Stimulated activated CD8-positive, alpha-beta memory T cell treated with anti-CD3 and anti-CD28 coated beads, Interleukin-15, amount 100 ng/mL, for 4 hours (primary cell): Measurements from ENCODE around the gene IMPDH1.
A peak's percentile ranks its signal among the peaks of the same experiment; 100 is the strongest.

Source experiments
- DNase-seq, 2 donors: peaks; one replicate each; pipeline ENCODE4 v3.0.0-alpha.2; 2020; ENCODE audit warnings: low read depth in 2 of 2

IMPDH1 gene

DNA sequence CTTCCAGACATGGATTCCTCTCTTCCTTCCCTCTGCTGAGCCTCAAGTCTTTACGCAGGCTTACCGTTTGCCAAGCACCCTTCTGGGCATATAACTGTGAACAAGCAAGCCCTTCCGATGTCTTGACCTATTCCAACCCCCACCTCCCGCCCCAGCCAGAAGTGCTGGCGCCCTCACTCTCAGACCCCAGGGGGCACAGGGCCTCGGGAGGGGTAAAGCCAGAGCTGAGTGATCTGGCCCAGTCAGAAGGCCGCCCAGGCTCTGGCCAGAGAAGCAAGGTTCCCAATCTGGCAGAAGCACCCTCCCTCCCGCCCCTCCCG, 49.5 kb downstream of the IMPDH1 start:
- no peak for DNase-seq

DNA sequence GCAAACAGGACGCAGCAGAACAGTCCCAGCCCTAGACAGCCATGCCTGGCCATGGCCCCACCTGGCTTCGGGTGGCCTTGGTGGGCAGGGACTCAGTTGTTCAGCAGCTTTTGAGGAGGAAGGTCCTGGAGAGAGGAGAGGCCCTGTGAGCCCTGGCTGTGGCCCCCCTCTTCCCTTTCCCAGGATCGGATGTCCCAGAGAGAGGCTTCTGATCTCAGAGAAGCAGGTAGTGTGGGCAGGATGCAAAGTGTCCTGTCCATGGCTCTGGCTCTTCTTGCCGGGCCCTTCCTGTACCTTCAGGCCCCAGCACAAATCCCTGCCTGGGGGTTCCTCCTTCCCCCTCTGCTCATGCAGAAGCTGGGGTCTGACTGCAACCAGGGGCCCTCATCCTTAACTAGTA, 49.8 kb downstream of the IMPDH1 start:
- no peak for DNase-seq

DNA sequence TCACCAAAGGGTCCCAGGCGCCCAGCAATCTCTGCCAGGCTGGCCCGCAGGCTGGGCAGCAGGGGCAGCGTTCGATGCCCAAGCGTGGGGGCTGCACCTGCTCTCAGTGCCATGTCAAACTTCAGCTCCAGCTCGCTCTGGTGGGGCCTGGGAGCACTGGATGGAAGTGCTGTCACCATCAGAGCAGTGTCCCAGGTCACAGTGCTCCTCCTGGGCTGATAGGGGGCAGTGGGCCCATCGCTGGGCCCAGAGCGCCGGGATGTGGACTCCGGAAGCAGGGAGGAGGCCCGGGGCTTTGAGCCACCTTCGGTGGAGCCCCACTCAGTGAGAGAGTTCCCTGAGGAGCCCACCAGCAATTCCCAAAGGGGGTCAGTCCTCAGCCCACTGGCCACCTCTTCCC, 50.4 kb downstream of the IMPDH1 start:
- DNase-seq = no peak

DNA sequence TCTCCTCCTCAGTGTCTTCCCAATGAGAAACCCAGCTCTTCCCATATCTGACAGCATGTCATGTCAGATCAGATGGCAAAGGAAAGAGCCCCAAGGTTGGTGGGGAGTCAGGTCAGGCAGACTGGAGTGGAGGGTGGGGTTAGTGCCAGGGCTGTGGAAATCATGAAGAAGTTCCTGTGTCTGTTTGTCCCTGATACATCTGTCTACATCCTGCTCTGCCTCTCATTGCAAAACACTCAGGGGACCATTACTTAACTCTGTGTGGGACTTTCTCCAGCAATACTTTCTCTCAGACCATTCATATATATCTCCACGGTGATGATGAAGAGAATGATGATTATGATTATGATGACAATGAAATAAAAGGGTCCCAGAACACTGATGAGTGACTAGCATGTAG, 51.5 kb downstream of the IMPDH1 start:
- DNase-seq = no peak

DNA sequence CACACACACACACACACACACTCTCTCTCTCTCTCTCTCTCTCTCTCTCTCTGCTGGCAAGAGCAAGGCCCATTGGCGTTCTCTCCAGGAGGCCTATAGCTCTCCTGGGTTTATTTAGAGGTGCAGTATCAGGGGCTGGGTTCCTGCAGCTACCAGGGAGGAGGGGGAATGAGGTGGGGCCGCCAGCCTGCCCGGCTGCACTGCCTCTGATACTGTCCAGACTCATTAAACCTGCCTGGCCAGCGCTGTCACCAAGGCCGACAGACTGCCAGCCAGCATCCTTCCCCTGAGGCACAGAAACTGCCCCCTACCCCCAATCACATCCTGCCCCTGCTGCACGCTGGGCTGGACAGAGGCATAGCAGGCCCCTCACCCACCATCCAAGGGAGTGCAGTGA, 52.6 kb downstream of the IMPDH1 start:
- no peak for DNase-seq

DNA sequence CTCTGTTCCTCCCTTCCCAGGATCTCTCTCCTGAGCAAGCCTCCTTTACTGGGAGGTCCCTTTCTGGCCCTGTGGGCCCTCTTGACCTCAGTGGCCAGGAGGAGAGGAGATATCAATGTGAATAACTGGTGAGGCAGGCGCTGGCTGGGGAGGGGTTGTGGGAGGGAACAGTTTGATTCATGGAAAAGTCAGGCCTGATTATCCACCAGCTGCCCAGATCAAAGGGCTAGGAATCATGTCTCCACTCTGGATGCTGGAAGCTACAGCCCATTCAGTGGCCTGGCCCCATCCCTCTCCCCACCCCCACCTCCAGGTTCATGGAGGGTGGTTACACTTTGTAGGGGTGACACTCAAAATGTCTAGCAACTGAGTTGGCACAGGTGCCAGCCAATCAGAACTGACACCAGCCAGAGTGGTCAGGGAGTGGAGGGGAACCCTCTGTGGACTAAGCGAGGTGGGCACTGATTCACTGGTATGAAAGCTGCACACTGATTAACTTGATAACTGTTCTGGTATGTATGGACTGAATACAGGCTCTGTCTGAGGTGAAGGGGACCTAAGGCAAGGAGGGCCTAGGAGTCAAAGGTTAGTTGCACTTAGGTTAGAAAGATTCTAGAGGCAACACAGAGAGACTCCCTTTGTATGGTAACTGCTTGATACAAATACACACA, 53.1 kb downstream of the IMPDH1 start:
- DNase-seq = no peak

DNA sequence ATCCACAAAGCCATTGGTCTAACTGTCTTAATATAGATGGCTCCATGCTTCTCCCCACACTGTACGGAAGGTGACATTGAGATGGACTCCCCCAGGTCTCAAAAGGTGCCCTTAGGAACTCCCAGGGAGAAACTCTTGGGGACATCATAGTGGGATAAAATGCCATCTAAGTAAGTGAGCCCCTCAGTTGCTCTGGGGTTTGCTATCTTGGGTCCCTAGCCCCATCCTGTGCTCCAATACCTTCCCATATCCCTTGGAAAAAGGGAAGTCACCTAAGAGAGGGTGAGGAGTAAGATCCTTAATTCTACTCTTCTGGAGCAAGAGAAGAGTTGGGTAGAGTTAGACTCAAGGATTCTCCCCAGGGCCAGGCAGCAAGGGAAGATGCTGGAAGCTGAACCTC, 56.2 kb downstream of the IMPDH1 start:
- no peak for DNase-seq

DNA sequence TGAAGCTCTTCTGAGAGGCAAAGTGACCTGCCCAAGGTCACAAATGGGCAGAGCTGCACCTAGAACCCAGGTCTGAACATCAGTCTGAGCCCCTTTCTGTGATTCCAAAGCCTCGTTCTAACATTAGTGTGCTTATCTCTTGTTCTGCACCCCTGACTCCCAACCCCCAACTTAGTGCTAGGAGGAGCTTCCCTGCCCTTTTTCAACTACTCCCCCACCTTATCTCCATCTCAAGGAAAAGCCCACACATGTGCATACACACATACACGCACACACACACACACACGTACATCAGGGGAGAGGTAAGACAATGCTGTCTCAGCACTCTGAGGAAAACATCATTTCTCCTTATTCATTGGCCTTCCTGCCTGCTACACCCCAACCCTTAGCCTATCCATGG, 56.6 kb downstream of the IMPDH1 start:
- DNase-seq = no peak

DNA sequence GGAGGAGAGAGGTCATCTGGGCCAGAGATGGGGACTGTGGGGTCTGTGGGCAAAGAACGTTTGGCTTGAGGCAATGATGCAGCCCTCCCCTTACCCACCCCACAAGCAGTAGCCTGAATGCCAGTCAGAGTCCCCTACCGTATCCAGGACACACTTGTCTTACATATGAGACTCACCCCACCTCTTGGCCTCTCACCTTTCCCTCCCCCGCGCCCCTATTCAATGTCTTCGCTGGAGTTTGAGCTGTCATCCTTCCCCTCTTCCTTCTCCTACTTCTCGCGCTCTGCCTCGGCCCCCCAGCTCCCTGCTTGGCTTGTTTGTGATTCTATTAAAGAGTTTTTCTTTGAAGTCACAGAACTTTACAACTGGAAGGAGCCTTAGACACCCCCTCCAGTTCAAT, 57.1 kb downstream of the IMPDH1 start:
- DNase-seq = no peak

DNA sequence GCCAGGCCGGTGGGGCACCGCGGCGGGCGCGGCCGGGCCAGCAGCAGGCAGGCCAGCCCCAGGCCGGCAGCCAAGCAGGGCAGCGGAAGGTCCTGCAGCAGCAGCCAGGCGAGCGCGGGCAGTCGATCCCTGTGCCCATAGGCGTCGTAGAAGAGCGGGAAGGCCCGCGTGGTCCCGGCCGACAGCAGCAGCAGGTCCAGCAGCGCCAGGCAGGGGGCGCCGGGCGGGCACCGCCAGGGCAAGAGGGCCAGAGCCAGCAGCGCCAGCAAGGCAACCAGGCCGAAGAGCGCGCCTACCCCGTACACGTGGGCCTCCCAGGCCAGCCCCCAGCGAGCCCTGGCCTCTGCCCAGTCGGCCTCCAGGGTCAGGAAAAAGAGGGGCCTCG, 57.6 kb downstream of the IMPDH1 start:
- DNase-seq = no peak

DNA sequence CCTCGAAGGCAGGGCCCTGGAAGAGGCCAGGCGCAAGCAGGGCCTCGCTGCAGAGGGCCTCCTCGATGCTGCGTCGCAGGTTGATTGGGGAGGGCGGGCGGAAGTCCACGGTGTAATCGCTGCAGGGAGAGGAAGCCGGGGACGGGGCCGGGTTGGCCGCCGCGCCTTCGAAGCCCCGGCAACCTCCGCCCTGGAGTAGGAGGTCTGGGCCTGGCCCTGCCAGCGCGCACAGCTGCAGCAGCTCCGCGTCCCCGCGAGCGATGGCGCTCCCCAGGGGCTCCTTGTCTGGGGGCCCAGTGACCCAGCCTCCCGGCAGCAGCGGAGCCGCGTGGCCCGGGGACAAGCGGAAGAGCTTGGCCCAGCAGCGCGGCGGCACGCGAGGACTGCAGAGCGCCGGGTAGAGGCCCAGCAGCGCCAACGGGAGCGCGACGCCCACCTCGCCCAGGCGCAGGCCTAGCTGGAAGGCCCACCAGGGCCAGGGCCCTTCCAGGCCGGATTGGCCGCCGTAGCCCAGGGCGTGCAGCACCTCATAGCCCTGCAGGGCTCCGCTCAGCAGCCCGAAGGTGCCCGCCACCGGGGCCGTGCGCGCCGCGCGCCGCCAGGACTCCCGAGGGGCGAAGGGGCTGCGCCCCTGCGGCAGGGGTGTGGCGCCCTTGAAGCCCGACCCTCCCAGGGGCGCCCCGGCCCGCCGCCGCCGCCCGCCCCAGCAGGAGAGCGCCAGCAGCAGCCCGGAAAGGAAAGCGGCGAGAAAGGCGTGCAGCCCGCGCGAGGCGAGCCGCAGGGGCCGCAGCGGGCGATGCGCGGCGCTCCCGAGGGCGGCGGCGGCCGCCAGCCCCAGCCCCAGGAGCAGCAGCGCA, 58.3 kb downstream of the IMPDH1 start:
- DNase-seq = no peak

DNA sequence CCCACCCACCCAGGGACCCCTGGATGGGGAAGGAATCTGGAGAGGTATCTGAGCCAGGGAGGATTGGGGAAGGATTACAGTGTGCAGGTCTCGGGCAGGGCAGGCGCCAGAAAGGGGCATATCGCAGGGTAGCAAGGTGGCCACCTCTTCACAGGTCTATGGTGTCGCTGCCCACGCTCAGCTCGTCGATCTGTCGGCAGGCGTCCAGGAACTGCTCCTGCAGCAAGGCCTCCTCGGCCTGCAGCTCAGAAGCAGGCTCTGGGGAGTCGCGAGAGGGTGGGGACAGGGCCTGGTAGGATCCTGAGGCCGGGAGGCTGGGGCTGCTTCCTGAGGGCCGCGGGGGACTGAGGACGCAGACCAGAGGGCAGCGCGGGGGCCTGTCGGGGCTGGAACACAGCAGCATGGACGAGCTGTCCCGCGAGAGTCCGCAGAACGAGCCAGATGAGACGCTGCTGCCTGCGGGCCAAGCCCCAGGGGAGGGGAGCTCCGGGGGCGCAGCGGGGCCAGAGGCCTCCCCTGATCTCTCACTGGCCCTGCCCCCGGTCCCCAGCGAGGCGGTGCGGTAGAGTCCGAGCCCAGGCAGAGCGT, 59.0 kb downstream of the IMPDH1 start:
- DNase-seq = no peak

DNA sequence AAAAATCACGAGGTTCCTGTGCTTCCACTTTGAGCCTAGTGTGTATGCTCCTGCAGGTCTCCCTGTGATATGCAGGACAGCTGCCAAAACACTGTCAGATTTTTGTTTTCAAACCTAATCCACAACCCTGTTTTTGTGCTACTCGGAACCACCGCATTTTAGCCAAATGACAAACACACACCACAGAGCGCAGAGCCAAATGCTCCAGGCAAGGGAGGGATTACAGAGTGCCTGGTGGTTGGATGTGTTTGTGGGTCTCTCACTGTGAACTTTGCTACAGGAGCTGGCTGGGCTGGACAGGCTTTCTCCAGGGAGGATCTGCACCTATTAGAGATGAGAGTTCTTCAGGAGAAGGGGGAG, 60.3 kb downstream of the IMPDH1 start:
- DNase-seq = no peak

DNA sequence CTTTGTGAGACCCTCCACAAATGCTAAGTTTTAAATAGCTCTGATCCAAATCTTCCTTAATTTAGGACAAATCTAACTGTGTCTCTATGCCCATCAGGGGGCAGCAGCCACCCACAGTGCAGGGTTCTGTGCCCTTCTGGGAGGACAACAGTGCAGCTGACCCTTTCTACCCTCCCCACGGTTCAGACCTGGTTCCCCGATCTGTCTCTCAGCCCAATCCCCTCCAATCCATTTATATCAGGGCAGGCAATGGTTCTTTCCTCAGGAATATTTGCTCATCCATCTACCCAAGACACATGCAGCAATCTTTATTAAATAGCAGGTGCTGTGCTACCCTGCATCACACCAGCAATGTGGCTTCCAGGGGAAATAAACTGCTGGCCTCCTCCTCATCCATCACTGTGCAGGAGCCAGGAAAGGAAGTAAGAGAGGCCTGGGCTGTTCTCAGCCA, 62.1 kb downstream of the IMPDH1 start:
- no peak for DNase-seq

DNA sequence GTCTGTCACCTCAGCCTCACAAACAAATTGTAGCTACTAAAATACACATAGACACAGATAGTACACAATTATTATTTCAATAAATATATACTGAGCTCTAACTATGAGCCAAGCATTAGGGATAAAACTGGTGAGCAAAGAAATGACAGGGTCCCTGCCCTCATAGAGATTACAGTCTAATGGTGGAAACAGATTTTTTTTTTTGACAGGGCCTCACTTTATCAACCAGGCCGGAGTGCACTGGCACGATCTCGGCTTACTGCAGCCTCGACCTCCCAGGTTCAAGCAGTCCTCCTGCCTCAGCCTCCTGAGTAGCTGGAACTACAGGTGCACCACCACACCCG, 65.4 kb downstream of the IMPDH1 start:
- no peak for DNase-seq

DNA sequence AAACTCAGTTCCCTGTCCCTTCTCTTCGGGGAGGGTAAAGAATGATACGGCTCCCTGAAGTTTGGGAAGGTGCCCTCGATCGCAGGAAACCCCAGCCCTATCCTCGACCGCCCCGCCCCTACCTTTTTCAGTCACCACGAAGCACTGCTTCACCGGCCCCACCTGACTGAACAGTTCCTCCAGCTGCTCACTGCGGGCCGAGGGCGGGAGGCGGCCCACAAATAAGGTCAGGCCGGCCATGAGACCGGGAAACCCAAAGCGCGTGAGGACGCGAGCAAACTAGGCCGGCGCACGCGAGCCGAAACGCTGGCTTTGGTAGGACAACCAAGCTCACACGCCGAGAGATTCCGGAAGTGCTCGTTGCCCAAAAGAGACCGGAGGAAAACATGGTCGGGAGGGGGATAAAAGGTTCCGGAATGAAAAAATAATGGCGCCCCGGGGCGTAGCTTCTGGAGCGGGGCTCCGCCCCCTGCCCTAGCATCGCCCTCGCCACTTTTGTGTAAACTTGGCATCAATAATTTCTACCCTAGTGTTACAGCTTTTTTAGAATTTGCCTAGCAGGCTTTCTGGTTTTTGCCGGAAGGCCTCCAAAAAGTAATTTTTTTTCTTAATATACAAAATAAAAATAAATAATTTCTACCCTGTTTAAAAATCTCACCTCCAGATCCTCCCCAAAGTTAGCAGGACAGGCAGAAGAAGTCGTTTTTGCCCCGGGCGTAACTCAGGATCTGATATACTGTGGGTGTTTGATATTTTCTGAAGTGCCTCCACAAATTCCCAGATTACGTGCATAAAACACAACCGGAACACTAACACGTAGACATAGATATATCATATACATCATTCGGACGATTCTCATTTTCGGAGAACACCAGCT, 66.0 kb downstream of the IMPDH1 start, which contains the start of gene RBM28:
Gene RBM28 (minus strand): TSS at position 355 of the 877 bp plus-strand sequence. CDS start 115 bp downstream, at position 240.
- peak; percentile 63 for DNase-seq
